Activated CD8-positive, alpha-beta memory T cell treated with anti-CD3 and anti-CD28 coated beads for 48 hours (primary cell): ENCODE measurements around the gene ST7.

Source experiments
- DNase-seq, 3 experiments: peaks; one replicate each; pipeline ENCODE4 v3.0.0-alpha.2; 2020; ENCODE audit warnings: low read depth in 2 of 3, low spot score in 2 of 3

ST7 gene

DNA sequence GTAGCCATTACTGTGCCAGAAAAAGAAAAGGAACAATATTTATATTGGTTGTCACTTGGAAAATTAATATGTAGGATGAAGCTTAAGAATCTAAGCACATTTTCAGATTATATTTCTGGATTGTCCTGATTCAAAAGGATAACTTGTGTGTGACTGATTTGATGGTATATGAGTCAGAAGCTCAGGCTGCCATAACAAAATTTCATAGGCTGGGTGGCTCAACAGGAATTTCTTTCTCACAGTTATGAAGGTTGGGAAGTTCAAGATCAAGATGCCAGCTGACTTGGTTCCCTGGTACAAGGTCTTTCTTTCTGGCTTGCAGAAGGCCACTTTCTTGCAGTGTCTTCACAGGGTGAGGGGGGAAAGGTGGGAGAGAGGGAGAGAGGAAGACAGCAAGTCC, 108.5 kb downstream of the ST7 start:
- DNase-seq: no peak

DNA sequence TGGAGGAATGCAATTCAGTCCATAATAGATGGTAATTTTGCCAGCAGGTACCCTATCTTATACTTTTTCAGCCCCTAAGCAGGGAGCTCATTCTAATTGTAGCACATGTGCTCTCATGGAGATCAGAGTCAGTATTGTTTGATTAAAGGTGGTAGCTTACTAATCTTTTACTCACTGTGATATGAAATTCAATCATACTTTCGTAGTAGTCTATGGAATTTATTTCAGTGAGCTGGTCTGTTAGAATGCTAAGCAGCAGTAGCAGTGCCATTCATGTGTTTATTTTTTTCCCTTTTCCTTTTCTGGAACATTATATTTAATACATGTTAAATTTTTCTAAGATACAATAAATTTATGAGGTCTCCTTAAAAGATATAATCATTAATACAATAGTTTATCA, 109.0 kb downstream of the ST7 start:
- DNase-seq: no peak

DNA sequence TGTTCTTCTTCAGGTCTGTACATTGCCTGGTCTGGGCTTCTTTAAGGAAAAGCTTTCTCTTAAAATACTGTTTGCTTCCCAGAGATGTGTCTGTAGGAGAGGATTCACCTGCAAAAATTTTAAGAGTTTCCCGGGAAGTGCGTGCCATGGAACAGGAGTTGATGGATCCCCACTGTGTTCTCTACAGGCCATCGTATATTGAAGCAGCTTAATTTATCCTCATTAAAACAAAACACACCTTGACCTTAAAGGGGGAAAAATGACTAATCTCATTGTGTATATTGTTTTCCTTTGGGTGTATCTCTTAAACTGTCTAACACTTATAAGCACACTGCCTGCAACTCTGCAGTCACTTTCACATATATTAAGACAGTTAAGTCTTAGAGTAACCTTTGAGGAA, 111.4 kb downstream of the ST7 start:
- no peak for DNase-seq

DNA sequence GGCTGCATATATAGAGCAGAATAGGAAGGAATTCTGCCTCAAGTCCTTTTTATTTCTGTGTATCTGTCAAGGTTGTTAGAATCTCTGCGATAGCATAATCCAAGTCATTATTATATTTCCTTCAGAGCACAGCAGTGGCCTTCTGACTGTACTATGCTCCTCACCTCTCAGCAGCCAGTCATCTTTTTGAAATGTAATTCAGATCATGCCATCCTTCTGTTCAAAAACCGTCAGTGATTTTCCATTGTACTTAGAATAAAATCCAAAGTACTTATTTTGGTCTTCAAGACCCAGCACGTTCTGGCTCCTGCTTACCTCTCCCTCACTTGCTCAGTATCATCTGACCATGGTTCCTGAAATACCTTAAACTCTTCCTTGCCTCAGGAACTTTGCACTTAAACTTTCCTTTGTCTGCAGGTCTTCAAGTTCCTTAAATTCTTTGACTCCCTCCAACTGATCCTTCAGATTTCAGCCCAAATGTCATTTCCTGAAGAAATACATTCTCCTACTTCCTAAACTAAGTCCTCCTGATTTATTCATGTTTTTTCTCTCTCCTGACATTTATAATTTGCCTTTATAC, 112.4 kb downstream of the ST7 start:
- DNase-seq: no peak

DNA sequence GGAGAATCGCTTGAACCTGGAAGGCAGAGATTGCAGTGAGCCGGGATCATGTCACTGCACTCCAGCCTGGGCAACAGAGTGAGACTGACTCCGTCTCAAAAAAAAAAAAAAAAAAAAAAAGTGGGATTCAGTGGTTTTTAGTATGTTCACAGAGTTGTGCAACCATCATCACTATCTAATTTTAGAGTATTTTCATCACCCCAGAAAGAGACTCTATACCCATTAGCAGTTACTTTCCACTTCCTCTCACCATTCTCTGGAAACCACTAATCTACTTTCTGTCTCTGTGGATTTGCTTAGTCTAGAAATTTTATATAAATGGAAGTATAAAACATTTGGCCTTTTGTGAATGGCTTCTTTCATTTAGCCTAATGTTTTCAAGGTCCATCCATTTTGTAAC, 113.4 kb downstream of the ST7 start:
- DNase-seq: no peak

DNA sequence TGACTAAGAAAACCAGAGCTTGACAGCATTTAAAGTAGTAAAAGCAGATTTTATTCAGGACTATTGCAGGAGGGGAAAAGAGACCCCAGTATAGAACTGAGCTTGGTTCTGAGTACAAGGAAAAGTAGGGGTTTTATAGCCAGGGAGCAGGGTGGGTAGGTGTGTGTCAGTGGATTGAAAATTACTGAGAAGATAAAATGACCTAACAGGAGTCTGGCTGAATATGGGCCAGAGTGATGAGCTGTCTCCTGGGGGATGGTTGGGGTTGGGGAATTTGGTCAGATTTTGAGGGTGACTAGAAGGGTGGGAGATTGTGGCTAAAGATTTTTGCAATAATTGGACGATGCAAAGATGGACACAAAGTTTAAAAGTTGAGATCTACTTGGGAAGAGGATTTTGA, 114.0 kb downstream of the ST7 start:
- no peak for DNase-seq

DNA sequence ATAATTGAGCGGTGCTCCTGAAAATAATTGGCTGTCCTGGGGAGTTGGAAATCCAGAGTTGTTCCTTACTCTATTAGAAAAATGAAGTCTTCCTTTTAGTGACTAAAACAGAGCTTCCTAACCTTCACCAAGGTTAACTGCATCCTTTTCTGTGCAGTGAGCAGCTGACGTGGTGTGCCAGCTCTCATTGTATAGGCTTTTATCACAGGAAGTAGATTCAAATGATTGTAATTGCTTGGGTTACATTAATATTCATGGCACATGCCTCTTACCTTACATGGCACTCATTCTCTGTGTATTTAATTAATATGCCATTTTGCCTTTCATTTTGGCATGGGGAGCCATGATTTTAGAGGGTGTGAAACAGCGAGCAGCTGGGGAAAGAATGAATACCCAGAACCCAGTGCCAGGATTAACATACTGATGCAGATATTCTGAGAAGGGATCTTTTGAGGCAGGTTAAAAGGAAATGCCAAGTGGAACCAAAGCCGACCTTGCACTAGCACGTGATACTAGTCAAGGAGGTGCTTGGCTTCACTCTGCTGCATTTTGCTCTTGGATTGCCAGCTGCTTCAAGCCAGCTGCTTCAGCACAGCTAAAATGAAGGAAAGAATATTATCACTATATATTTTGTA, 115.3 kb downstream of the ST7 start:
- no peak for DNase-seq

DNA sequence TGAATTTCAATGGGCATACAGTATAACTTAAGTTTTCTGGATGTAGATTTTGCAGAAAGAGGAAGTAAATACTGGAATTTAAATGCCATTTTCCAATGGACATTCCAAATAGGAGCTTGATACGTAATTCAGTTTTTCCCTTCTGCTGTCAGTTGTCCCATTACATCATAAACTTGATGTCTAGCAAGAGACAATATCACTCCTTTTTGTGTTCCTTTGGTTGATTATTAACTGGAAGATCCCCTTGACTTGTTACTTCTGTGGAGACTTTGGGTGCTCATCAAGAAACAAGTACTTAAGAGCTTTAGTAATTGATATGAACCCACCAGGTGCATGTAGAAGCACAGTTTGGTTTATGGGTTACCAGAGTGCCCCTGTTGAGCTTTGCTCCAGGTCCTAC, 116.1 kb downstream of the ST7 start:
- no peak for DNase-seq

DNA sequence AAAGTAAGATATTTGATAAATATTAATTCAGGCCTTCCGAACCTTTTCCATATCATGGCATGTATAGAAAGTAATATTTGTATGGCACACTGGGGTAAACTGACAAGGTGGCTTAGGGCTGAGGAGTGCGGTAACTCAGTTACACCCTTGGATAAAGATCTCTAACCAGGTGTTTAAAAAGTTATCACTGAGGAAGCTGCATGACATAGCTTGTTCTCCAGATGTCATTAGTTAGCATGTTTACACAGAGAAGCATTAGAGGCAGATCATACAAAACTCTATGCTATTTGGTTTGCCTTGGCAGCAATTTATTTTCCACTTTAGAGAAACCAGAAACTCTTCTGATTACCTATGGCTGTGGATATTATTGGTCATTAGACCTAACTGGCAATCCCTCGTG, 118.2 kb downstream of the ST7 start:
- no peak for DNase-seq

DNA sequence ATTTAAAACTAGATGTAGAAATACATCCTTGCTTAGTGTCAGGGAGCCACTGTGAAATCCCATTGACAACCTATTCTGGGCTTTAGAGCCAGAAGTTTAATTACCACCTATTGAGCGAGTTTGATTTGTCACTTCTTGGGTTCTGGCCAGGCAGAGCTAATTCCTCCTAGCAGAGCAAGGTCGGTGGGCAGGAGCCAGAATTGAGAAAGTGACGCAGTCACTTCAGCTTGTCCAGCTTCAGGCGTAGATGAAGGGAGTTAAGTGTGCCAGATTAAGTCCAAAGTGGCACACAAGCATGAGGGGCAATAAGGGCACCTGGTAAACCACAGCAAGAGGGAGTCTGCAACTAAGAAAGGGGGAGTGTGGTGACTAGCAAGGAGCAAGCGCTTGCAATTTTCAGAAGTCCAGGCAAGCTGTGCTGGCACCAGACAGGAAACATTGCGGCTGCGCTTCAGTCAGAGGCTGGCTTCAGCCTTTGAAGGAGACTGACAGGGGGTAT, 119.4 kb downstream of the ST7 start:
- no peak for DNase-seq

DNA sequence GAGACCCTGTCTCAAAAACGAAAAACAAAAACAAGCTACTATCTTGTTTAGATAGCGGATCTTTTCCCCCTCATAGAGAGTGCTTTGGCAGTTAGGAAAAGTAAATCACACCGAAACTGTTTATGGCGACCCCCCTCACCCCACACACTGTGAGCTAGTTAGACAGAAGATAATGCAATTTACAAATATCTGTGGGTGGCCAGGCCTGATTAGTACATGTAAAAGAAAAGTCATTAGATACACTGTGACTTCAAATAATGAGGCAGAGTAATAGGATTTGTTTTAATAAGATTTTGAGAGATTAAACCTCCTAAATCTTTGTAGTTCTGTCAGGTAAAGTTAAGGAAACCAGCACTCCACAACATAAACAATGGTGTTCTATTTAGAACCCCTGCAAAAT, 121.1 kb downstream of the ST7 start:
- no peak for DNase-seq

DNA sequence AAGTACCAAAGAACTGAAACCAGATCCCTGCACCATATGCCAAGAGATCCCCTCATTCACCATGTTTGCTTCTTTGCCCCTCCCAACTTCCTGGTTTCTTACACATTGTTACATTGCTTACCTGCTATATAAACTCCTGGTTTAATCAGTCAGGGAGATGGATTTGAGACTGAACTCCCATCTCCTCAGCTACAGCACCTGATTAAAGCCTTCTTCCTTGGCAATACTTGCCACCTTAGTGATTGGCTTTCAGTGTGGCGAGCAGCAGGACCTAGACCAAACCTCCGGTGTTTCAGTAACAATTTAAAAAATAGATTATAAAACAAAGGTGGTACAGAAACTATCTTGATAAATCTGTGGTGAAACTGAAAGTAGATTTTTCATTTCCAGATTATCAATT, 122.6 kb downstream of the ST7 start:
- no peak for DNase-seq

DNA sequence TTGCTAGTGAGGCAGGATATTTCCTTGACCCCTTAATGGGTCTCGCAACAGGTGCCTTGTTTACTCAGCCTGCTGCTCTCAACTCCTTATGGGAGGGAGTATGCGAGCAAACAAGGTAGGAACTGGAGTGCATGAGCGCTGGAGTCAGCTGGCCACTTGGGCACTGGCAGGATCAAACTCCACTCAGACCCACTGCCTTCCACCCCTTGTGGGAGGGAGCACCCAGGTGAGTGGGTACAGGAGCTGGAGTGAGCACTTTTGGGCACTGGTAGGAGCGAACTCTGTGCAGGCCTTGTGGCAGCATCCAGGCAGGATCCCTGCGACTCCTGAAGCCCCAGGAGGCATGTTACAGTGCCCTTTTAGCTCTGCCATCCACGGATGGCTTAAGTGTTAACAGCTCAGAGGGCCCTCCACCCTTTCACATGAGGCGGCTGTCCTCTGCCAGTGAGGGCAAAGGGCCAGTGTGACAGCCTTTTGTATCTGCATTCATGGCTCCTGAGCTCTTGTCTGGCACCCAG, 123.2 kb downstream of the ST7 start:
- DNase-seq: no peak

DNA sequence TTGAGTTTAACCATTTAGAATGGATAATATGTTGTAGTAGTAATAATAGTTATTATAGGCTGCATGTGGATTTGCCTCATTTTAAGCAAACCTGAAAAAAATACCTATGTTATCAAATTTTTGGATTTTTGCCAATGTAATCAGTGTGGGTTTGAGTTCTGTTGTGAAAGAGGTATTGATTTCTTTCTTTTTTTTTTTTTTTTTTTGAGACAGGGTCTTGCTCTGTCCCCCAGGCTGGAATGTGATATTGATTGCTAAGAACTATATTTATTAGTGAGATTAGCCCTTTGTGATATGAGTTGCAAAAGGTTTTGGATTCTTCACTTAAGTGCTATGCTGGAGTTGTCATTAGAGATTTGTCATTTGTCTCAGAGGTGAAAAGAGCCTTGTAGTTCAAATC, 124.4 kb downstream of the ST7 start:
- no peak for DNase-seq

DNA sequence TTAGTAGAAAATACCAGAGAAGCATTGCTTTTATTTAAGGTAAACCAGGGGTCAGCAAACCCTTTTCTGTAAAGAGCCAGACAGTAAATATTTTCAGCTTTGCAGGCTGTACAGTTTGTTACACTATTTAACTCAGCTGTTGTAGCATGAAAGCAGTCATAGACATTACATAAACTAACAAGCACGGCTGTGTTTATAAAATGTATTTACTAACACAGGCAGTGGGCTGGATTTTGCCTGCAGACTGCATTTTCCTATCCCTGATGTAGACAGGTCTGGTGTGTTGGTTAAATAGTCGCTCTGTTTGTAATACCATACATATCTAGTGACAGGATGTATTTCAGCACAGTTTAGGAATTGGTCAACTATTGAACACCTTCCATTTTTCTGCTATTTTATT, 129.3 kb downstream of the ST7 start:
- no peak for DNase-seq

DNA sequence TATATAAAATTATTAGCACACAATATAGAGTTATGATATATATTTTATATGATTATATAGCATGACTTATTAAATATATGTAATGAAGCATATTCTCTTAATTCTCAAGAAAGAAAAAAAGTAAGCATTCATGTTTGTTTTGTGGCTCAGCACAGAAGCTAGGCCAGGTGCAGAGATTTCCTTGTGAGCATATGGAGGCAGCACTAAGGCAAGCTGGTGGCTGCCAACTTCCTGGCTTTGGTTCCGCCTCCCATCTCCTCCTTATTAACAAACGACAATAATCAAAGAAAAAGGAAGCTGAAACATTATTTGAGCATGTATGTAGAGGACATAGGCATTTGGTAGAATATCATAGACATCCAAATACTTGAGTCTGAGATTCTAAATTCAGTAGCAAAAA, 130.3 kb downstream of the ST7 start:
- DNase-seq: no peak

DNA sequence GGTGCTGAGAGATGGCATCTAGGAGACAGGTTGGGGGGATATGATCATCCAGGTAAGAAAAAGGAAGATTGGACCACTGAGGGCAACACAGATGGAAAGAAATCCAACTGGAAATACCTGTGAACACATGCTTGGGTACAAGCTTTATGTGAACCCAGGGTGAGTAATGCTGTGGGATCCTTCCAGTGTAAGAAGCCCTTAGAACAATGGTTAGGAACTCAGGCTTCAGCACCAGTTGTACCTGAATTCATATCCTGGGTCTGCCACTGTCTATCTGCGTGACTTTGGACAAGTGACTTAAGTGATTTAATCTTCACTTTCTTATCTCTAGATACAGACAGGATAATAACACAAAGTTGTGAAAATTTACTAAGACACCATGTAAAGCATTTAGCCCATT, 131.0 kb downstream of the ST7 start:
- DNase-seq: no peak

DNA sequence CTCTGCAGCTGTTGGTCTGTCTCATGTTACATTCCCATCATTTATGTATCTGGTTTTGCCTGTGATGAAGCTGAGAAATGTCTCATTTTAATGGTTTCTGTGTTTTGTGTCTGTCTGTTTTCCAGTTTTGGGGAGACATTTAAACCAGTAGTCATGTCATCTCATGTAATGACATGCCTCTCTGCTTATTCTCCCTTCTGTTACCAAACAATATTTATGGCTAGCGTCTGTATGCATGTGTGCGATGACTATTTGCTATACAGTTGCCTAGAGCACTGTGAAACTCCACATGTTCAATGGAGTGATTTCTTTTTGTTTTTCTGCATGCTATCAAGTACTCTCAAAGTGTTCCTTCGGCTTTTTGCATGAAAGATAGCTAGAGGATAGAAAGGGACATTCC, 132.0 kb downstream of the ST7 start:
- no peak for DNase-seq

DNA sequence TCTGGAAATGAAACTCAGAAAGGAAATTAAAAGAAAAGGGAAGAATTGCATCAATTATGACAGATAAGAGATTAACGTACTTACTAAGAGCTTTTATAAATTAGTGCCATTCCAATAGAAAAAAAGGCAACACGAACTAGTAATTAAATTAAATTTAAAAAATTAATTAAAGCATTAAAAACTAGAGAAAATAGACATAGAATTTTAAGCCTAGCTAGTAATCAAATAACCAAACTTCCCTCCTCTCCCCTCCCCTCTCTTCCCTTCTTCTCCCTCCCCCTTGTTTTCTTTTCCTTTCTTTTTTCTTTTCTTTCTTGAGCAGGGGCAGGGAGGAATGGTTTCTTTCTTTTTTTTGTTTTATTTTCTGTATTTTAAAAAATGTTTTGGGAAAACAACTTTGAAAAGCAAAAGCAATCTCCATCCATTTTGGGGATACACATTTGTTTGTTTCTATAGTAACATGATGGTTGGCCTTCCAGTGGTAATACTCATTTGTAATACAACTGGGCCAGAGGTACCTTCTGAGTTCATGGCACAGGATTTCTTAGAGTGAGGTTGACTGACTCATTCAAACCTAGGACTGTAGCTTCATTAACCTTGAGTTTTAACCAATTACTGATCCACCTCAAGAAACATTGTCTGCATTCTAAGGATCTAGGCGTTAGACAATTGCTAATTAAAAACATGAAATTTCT, 132.6 kb downstream of the ST7 start:
- no peak for DNase-seq

DNA sequence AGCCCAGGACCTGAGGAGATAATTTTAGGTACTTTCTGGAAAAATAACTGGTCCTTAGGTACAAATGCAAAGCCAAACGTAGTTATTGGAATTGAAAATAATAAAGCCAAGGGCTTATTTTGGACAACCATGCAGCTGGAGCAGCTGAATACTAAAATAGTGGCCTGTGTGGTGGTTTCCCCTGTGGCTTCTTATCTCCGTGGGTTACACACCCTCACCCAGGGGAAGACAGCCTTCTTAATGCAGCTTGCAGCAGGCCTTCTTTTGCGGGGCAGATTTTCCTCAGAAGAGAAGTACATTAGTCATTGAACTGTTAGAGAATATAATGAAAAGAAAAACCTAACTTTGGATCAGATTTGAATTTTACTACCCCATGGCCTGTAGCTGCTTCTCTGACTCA, 133.5 kb downstream of the ST7 start:
- no peak for DNase-seq

DNA sequence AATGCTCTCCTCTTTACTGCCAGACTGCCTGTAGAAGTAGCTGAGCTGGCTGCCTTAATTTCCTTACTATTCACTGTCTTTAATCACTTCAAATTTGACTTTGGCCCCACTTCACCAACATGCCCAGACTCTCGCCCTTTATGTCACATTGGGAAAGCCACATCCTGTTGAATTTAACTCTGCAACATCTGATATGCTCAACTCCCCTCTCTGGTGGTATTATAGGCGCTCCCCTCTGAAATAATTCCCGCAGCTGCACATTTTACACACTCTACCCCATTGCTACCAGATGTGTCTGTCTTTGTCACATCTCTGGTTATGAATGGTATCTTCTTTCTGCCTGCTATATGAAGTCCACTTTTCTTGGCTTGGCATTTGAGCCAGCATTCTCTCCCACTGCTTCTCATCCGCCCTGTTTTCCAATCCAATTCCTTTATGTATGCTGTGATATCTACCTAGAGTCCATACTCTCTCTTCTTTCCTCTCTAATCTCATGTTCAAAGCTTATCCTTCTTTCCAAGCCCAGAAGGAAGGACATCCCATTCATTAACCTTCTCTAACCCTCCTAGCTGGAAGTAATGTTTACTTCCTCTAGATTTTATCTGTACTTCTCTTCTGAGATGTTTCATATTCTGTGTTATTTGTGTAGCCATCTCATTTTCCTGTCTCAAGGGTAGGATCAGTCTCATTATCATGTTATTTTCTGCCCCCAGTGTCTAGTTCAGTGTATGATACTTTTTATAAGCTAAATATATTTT, 134.5 kb downstream of the ST7 start:
- DNase-seq: no peak
